ENCODE results near the gene STARD10.

DNA sequence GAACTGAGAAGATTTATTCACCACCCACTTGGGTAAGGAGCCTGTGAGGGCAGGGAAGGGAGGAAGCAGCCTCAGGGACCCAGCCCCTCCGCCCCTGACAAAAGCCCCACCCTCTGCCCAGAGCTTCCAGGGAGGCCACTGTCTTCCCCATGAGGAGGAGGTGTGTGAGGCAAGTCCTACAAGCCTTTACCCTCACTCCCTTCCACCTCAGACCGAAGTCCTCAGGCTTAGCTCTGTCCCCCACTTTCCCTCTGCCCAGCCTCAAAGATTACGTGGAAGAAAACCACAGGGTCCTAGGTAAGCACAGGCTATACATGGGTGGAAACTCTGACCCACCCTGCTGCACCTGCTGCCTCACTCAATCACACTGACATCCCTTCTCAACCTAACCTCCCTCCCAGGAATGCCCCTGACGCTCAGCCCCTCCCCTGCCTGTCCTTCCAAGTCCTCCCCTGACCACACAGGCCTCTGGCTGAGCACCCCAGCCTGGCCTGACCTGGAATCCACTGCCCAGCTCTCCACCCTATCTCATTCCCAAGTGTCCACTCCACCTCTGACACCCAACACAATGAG is 38.0 kb downstream of the STARD10 start:
- TF ChIP-seq POLR2A (IDR thresholded peaks at IDR 0.05): no peak
- no peak for TF ChIP-seq CTCF (IDR thresholded peaks at IDR 0.05)
